ENCODE measurements around the gene MLXIP. TPM values are rescaled to one million over a fixed set of nuclear protein-coding genes. Genes with fewer than 3 reads are reported as not detected.

MLXIP gene
- total RNA-seq = 39.8 and 44.5 TPM in 2 replicates
- long read RNA-seq, full-length matches to known transcripts = 1 of 18 reads
- long read RNA-seq, partial matches to known transcripts = 12 of 18 reads
- long read RNA-seq, other reads (novel, unspliced or antisense) = 5 of 18 reads

DNA sequence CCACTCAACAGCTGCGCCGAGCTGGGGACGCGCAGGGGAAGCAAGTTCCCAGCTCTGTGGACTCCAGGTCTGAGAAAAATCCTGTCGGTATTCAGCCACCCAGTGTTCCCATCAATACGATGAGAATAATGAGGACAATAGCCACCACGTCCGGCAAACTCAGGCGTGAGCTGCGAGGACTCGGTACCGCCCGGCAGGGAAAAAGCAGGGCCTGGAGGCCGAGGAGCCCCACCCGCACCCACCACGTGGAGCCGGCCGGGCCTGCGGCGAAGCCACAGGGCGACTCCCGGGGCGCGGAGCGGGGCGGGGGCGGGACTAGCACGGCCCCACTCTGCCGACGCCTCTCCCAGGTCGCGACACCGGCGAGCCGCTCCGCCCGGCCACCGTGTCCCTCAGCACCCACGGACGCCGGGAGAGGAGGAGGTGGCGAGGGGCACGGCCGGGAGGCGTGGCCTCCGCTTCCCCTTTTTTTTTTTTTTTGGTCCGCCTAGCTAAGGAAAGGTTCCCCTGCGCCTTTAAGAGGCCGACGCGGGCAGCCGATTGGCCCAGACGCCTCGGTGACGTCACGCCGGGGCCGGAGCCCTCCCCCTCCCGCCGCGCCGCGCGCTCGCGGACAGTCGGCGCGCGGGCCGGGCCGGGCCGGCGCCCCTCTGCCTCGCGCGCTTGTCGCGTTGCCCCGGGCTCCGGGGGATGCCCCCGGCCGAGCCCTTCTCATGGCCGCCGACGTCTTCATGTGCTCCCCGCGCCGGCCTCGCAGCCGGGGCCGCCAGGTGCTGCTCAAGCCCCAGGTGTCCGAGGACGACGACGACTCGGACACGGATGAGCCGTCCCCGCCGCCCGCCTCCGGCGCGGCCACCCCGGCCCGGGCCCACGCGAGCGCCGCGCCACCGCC is at the start of gene MLXIP:
MLXIP (plus strand) TSS at position 616 of the 892 bp plus-strand sequence; CDS start at position 714, 98 bp downstream.
- H3K36me3 Mint-ChIP-seq (ENCODE audit: low read depth) = no peaks in the 10 kb centered on the region
- peaks cover 20% of the 10 kb centered on the region for H3K27me3 Mint-ChIP-seq (ENCODE audit: low read depth)
- peak; percentile 82 for DNase-seq (ENCODE audit: low read depth, low spot score)
- peaks cover 41% of the 10 kb centered on the region for H3K4me1 Mint-ChIP-seq
- peak within 1 kb of the TSS; percentile 89 for H3K27ac Mint-ChIP-seq (ENCODE audit: unreplicated experiment)
- H3K4me3 Mint-ChIP-seq = peak within 1 kb of the TSS; percentile 89
- no peak for TF ChIP-seq CTCF (conservative IDR thresholded peaks at IDR 0.05)
- no peaks in the 10 kb centered on the region for H3K9me3 Mint-ChIP-seq

DNA sequence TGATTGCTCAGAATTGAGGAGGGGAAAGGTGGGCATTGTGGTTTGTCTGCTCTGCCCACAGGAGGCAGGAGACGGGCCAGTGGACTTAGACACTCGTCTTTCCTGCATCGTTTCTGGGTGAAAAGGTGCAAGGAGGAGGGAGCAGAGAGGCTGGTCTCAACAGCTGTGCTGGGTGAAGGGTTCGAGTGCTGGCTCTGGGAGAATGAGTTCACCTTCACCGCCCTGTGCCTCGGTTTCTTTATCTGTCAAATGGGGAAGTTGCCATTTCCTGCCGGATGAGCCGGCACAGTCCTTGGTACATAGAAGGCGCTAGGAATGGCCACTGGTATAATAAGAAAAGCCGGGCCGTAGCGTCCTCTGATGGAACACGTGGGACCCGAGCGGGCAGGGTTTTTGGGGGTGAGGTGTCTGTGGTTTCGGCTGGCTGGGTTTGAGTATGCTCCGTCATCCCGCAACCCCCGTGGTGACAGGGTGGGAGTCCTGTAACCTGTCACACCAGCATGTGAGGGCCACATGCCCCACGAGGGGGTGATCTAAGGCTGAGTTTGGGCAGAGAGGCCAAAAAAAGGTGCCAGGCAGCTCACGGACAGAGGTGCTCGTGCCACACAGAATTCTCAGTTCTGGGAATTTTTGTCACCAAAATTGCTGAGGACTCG is 49.5 kb upstream of the MLXIP start:
- no peak for TF ChIP-seq CTCF (conservative IDR thresholded peaks at IDR 0.05)
- H3K9me3 Mint-ChIP-seq = no peaks in the 10 kb centered on the region
- peaks cover 42% of the 10 kb centered on the region for H3K4me1 Mint-ChIP-seq
- no peak overlapping the region for H3K27ac Mint-ChIP-seq (ENCODE audit: unreplicated experiment)
- no peaks in the 10 kb centered on the region for H3K36me3 Mint-ChIP-seq (ENCODE audit: low read depth)
- H3K27me3 Mint-ChIP-seq (ENCODE audit: low read depth) = no peaks in the 10 kb centered on the region
- no peak for DNase-seq (ENCODE audit: low read depth, low spot score)
- H3K4me3 Mint-ChIP-seq = no peak overlapping the region

- peak overlapping the region; percentile 27 for H3K4me3 Mint-ChIP-seq
- H3K9me3 Mint-ChIP-seq = no peaks in the 10 kb centered on the region
- H3K27me3 Mint-ChIP-seq (ENCODE audit: low read depth) = no peaks in the 10 kb centered on the region
- no peak for TF ChIP-seq CTCF (conservative IDR thresholded peaks at IDR 0.05)
- DNase-seq (ENCODE audit: low read depth, low spot score) = no peak
- no peaks in the 10 kb centered on the region for H3K36me3 Mint-ChIP-seq (ENCODE audit: low read depth)
- H3K27ac Mint-ChIP-seq (ENCODE audit: unreplicated experiment) = no peak overlapping the region
- peaks cover 44% of the 10 kb centered on the region for H3K4me1 Mint-ChIP-seq
These were observed 48.7 kb upstream of the MLXIP start for GRCh38 chr12:122029620-122030423.

GRCh38 chr12:122030424-122031035 is 48.0 kb upstream of the MLXIP start:
- H3K36me3 Mint-ChIP-seq (ENCODE audit: low read depth) = no peaks in the 10 kb centered on the region
- no peaks in the 10 kb centered on the region for H3K27me3 Mint-ChIP-seq (ENCODE audit: low read depth)
- DNase-seq (ENCODE audit: low read depth, low spot score) = no peak
- no peak overlapping the region for H3K27ac Mint-ChIP-seq (ENCODE audit: unreplicated experiment)
- H3K9me3 Mint-ChIP-seq = no peaks in the 10 kb centered on the region
- H3K4me1 Mint-ChIP-seq = peaks cover 44% of the 10 kb centered on the region
- TF ChIP-seq CTCF (conservative IDR thresholded peaks at IDR 0.05) = no peak
- no peak overlapping the region for H3K4me3 Mint-ChIP-seq

Data from neural crest cell (in vitro differentiated cells).